ENCODE measurements around the gene KIF2C.
"Not testable (repeated sequence)": the region's sequence is repeated elsewhere in the genome, so short reads cannot be mapped to it uniquely, and the experiment has no call there.

The KIF2C gene

GRCh38 chr1:44739307-44740178 is at the start of gene KIF2C:
Gene KIF2C, plus strand, starts transcription at chr1:44739837. Its CDS starts 96 bp downstream, at chr1:44739933.
- DNase-seq (ENCODE audit: low spot score): peak; percentile 98

GRCh38 chr1:44693159-44693558 is 46.5 kb upstream of the KIF2C start:
- DNase-seq (ENCODE audit: low spot score): no peak

GRCh38 chr1:44693900-44694299 is 45.7 kb upstream of the KIF2C start:
- no peak for DNase-seq (ENCODE audit: low spot score)

- no peak for DNase-seq (ENCODE audit: low spot score)
These were observed 44.7 kb upstream of the KIF2C start for GRCh38 chr1:44694863-44695478.

GRCh38 chr1:44695671-44696070 is 44.0 kb upstream of the KIF2C start:
- no peak for DNase-seq (ENCODE audit: low spot score)

DNA sequence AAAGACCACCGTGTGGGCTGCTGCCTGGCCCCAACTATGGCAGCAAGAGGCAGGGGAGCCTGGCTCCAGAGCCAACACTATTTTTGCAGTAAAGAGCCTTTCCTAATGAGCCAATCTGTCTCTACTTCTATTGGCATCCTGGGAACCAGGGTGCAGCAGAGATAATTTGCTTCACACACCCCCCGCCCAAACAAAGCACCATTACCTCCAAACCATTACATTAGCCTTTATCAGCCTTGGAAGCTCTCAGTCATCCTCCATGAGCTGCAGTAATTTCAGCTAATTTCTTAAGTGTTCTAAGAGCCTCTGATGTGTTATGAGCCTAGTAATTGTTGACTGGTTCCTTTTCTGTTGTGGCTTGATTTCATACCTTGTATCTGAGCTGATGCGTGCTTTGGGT is 43.5 kb upstream of the KIF2C start:
- DNase-seq (ENCODE audit: low spot score): no peak

GRCh38 chr1:44696789-44697345 is 42.8 kb upstream of the KIF2C start:
- DNase-seq (ENCODE audit: low spot score): no peak

DNA sequence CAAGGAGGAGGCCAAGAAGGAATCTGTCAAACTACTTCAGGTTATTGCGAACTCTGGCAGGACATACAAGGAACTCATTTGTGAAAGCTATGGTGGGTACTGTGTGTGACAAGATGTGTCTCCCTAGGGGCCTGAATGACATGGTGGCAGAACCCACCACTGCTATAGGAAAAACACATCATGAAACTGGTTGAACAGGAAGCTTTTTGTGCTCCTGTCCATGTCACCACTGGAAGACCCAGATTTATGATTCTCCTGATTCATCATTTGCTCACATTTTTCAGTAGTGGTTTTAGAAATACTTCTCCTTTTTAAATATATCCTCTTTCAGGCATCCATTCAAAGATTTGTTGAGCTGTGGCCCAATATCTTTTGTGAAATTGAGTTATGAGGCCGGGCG is 41.5 kb upstream of the KIF2C start:
- DNase-seq (ENCODE audit: low spot score): no peak

GRCh38 chr1:44699375-44699774 is 40.3 kb upstream of the KIF2C start:
- not testable (repeated sequence) for DNase-seq (ENCODE audit: low spot score)

DNA sequence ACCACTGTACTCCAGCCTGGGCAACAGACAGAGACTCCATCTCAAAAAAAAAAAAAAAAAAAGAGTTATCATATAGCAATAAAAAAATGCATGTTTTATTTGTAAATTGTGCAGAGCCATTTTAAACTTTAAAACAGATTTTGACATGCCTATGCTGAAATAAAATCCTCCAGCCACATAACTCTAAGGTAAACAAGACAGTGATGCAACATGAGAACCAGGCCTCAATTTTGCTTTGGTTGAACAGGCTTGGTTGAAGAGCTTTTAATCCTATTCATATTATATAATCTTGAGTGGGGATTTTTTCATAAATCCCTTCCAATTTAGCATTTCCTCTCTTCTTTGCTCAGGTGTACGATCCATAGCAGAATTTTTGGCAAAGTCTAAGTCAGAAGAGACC is 39.1 kb upstream of the KIF2C start:
- no peak for DNase-seq (ENCODE audit: low spot score)

DNA sequence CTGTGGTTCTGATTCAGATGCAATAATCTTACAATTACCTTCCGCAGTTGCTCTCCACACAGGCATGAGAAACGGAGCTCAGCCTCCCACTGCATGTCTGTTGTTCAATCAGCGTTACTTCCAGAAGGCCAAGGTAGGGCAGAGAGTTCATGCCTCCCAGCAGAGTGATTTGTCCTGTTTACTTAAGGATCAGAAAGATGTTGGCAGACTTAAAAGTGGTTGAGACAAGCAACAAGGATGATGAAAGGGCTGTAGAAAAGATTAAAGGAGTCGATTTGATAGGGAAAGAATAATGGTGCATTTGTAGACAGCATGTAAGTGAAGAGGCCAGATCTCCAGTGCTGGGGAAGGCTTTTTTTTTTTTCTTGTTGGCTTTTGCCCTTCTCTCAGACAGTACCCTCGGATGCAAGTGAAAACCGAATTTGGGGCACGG is 38.5 kb upstream of the KIF2C start:
- peak; percentile 46 for DNase-seq (ENCODE audit: low spot score)

GRCh38 chr1:44705470-44705869 is 34.2 kb upstream of the KIF2C start:
- DNase-seq (ENCODE audit: low spot score): no peak

GRCh38 chr1:44705938-44706337 is 33.7 kb upstream of the KIF2C start:
- DNase-seq (ENCODE audit: low spot score): no peak

GRCh38 chr1:44707112-44707881 is 32.3 kb upstream of the KIF2C start:
- DNase-seq (ENCODE audit: low spot score): no peak

GRCh38 chr1:44707959-44708831 is 31.4 kb upstream of the KIF2C start:
- DNase-seq (ENCODE audit: low spot score): peak; percentile 57

GRCh38 chr1:44713321-44713781 is 26.3 kb upstream of the KIF2C start:
- DNase-seq (ENCODE audit: low spot score): no peak

GRCh38 chr1:44714532-44714931 is 25.1 kb upstream of the KIF2C start:
- DNase-seq (ENCODE audit: low spot score): no peak

DNA sequence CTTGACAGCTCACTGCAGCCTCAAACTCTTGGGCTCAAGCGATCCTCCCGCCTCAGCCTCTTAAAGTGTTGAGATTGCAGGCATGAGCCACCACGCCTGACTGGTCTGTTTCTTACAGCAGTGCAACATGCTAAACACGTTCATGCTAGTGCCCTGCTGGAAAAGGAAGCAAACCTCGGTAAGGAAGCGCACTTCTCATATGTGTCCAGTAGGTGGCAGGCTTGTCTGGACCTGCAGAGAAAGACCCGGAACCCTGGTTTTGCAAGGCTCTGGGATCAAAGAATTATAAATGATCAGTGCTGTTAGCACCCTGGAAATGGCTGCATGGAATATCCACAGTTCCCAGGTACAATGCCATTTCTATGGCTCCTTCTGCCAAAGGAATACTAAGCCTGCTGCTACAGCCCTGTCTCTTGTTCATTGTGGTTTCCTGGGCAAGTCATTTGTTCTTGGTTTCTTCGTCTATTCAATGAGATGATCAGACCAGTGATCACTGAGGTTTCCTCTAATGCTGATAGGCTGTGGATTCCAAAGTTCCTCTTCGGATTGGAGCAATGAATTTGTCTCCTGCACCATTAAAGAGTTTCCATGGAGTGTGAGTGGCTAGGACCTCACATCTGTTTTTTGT is 24.6 kb upstream of the KIF2C start:
- peak; percentile 90 for DNase-seq (ENCODE audit: low spot score)

- no peak for DNase-seq (ENCODE audit: low spot score)
These were observed 22.5 kb upstream of the KIF2C start for GRCh38 chr1:44717156-44717555.

DNA sequence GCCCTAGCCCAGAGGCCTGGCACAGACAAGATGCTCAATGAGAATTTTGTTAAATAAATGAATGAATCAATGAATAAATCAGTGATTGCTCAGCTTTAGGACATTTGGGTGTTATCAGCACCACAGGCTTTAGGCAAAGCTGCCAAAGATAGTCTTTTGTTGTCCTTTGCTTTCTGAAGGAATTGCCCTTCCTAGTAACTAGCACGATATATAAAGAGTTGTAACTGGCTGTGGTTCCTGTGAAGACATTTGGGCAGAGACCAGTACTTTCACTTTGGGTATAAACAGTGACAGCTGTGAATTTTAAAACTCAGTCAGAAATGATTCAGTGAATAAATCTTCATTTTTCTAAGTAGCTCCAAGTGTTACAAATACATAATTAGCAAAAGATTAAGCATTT is 22.0 kb upstream of the KIF2C start:
- no peak for DNase-seq (ENCODE audit: low spot score)

GRCh38 chr1:44718091-44718490 is 21.5 kb upstream of the KIF2C start:
- DNase-seq (ENCODE audit: low spot score): no peak

Measured in HuH-7 (cell line).